ENCODE measurements around the gene SORCS2. TPM values are rescaled to one million over a fixed set of nuclear protein-coding genes. Genes with fewer than 3 reads are reported as not detected.

Gene SORCS2
- total and polyA plus RNA-seq, 8 donors, result 4.6 to 9.7 (median 7.2) TPM

DNA sequence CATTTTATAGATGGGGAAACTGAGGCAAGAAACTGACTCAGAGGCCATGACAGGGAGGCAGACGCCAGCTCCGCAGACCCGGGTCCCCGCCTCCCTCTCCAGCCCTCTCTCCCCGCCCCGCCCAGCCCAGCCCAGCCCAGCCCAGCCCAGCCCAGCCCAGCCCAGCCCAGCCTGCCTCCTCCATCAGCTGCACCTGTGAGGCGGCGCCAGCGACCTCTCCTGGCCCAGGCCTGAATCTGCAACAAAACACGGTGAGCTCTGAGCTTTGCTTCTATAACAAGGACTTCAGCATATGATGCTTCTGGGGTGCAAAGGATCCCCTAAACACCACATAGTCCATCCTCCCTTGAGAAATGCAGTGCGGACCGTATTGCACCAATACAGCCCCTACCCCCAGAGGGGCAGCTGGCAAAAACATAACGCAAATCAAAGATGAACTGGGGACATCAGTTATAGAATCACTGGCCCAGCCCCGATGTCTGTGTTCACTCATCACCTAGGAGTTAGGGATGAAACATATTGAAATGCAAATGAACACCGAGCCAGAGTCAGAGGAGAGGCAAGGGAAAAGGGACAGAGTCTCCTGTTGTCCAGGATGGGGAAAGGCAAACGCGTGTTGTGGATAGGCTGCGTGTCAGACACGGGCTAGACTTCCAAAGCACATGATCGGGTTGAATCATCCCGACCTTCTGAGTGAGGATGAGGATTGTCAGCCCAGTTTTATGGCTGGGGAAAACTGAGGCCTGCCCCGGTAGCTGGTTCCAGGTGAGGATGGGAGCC lies 458.5 kb downstream of the SORCS2 start:
- Histone ChIP-seq H3K4me3 (no peak overlapping the region), H3K4me1 (peaks cover 4 to 83% of the 10 kb centered on the region in 2 donors), H3K27me3 (peaks cover 0 to 27% of the 10 kb centered on the region in 2 donors), H3K27ac (peak overlapping the region in 1 of 2 donors; percentile 87), H3K36me3 (no peaks in the 10 kb centered on the region), H3K9me3 (no peaks in the 10 kb centered on the region)
- ATAC-seq (no peak), DNase-seq (no peak)
- TF ChIP-seq, protein P1, sequence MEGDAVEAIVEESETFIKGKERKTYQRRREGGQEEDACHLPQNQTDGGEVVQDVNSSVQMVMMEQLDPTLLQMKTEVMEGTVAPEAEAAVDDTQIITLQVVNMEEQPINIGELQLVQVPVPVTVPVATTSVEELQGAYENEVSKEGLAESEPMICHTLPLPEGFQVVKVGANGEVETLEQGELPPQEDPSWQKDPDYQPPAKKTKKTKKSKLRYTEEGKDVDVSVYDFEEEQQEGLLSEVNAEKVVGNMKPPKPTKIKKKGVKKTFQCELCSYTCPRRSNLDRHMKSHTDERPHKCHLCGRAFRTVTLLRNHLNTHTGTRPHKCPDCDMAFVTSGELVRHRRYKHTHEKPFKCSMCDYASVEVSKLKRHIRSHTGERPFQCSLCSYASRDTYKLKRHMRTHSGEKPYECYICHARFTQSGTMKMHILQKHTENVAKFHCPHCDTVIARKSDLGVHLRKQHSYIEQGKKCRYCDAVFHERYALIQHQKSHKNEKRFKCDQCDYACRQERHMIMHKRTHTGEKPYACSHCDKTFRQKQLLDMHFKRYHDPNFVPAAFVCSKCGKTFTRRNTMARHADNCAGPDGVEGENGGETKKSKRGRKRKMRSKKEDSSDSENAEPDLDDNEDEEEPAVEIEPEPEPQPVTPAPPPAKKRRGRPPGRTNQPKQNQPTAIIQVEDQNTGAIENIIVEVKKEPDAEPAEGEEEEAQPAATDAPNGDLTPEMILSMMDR (IDR thresholded peaks at IDR 0.05), result no peak
- intact Hi-C loops (cut with DNase I), result no loop called here

DNA sequence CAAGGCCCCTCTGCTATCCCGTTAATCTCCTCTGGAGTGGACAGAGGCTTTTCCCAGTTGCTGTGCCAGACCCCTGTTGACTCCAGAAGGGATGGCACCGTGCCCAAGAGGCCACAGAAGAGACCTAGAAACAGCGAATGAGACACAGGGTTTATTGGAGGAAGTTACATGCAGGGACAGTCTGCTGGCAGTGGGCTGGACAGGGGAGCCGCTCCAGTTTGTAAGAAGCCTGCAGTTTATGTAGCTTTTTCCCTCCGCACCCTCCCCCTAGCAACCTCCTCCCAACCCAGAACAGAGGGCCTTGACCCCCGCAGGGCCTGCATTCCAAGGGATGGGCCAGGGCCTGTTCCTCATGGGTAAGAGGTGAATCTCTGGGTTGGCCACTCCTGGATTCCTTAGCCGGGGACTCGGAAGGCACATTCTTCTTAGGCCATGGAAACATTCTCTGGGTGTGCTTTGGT lies 459.2 kb downstream of the SORCS2 start:
- Histone ChIP-seq H3K36me3 (no peaks in the 10 kb centered on the region), H3K9me3 (no peaks in the 10 kb centered on the region), H3K27me3 (peaks cover 0 to 29% of the 10 kb centered on the region in 2 donors), H3K27ac (no peak overlapping the region), H3K4me3 (peak overlapping the region in 1 of 2 donors; percentile 32), H3K4me1 (peaks cover 4 to 76% of the 10 kb centered on the region in 2 donors)
- TF ChIP-seq, protein P1 (IDR thresholded peaks at IDR 0.05), result no peak
- ATAC-seq, result no peak
- intact Hi-C loops (cut with DNase I), result no loop called here
- DNase-seq, result peak in 2 of 4 donors; percentile 28 to 57

DNA sequence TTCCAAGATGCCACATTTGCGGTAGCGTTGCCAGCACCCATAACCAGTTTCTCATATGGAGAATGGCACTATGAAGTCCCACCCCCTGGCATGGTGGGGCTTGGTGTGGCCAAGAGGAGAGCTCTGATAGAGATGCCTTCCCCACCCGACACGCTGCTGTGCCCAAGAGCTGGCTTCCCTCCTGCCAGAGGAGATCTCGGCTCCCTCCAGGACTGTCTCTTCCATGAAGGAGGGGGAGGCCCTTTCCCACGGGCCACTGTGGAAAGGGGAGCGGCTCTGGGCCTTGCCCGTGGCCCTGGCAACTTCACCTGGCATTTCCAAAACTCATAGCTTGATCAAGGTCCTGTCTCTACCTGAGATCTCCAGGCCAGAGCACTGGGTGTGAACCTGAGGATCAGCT lies 459.7 kb downstream of the SORCS2 start:
- Histone ChIP-seq H3K27me3 (peaks cover 0 to 29% of the 10 kb centered on the region in 2 donors), H3K36me3 (no peaks in the 10 kb centered on the region), H3K9me3 (no peaks in the 10 kb centered on the region), H3K4me1 (peaks cover 4 to 72% of the 10 kb centered on the region in 2 donors), H3K4me3 (peak overlapping the region in 1 of 2 donors; percentile 32), H3K27ac (no peak overlapping the region)
- intact Hi-C loops (cut with DNase I), result no loop called here
- ATAC-seq (no peak), DNase-seq (no peak)
- TF ChIP-seq, protein P1 (IDR thresholded peaks at IDR 0.05), result no peak

DNA sequence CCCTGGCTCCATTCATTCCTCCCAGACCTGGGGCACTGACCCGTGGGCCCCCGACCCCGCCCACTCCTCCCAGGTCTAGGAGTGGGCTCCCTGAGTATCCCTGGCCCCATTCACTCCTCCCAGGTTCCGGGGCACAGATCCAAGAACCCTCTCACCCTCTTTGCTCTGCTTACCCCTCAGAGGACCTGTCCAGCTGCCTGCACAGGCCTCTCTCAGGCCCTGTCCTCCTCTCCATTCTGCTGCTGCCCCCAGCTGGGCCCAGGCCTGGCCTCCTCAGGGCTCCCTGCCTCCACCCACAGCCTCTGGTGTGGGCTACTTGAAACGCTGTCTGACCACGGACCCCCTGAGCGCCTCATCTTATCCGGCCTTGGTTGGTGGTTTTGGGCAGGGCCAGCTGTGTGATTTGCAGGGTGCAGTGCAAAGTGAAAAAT lies 460.1 kb downstream of the SORCS2 start:
- DNase-seq (no peak), ATAC-seq (no peak)
- H3K4me3 ChIP-seq, result peak overlapping the region in 1 of 2 donors; percentile 32
- H3K27ac ChIP-seq, result no peak overlapping the region
- no peaks in the 10 kb centered on the region for H3K9me3 ChIP-seq
- TF ChIP-seq, protein P1 (IDR thresholded peaks at IDR 0.05), result no peak
- H3K4me1 ChIP-seq, result peaks cover 4 to 68% of the 10 kb centered on the region in 2 donors
- intact Hi-C loops (cut with DNase I), result no loop called here
- peaks cover 0 to 29% of the 10 kb centered on the region in 2 donors for H3K27me3 ChIP-seq
- H3K36me3 ChIP-seq, result no peaks in the 10 kb centered on the region

DNA sequence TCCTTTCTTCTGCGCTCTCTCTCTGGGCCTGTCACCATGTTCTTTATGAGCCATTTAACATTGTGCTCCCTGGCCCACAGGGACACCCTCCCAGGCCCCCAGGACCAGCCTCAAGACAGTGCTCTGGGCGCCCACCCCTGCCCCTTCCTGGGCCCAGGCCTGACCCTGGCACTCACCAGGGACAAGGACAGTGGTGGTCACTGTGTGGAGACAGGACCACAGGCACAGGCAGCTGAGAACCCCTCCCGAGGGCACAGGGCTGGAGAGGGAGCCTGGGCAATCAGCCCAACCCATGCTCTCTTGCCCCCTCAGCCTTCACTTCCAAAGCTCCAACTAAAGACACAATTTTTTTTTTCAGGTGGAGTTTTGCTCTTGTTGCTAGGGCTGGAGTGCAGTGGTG lies 460.6 kb downstream of the SORCS2 start:
- peaks cover 4 to 63% of the 10 kb centered on the region in 2 donors for H3K4me1 ChIP-seq
- H3K27ac ChIP-seq, result no peak overlapping the region
- peak overlapping the region in 1 of 2 donors; percentile 32 for H3K4me3 ChIP-seq
- no peak for ATAC-seq
- no peak for DNase-seq
- intact Hi-C loops (cut with DNase I), result no loop called here
- no peaks in the 10 kb centered on the region for H3K9me3 ChIP-seq
- no peaks in the 10 kb centered on the region for H3K36me3 ChIP-seq
- TF ChIP-seq, protein P1 (IDR thresholded peaks at IDR 0.05), result no peak
- H3K27me3 ChIP-seq, result peaks cover 0 to 29% of the 10 kb centered on the region in 2 donors

Measured in left lung (tissue), 10 donors.